Heart left ventricle (tissue), 16 donors: ENCODE results near the gene CHTF8. TPM values are rescaled to one million over a fixed set of nuclear protein-coding genes. Genes with fewer than 3 reads are reported as not detected.

ENCODE experiments used
- ATAC-seq, 4 donors: fragments of 200-7000 bp; cut with Tn5 transposase; one replicate each; pipeline ENCODE4 v1.9.1; 2020 to 2022; ENCODE audit warnings: moderate library complexity in 4 of 4, mild to moderate bottlenecking in 3 of 4, moderate number of reproducible peaks in 1 of 4
- DNase-seq, 5 donors: peaks; one replicate each; pipeline ENCODE4 v3.0.0-alpha.2; 2020
- H3K27ac ChIP-seq, 12 donors: fragments of 200-600 bp; sonication (generic) in 4 of 12; one replicate each; pipeline versions ENCODE4 v1.5.0 to v1.8.0; 2016 to 2022; ENCODE audit warnings: mild to moderate bottlenecking in 2 of 12
- H3K27me3 ChIP-seq, 9 donors: fragments of 200-600 bp; sonication (generic) in 2 of 9; one replicate each; pipeline versions ENCODE4 v1.5.1 to v1.8.0; 2016 to 2022; ENCODE audit warnings: mild to moderate bottlenecking in 3 of 9
- H3K36me3 ChIP-seq, 9 donors: fragments of 200-600 bp; sonication (generic) in 2 of 9; one replicate each; pipeline versions ENCODE4 v1.5.0 to v1.8.0; 2018 to 2022; ENCODE audit warnings: mild to moderate bottlenecking in 2 of 9
- H3K4me1 ChIP-seq, 12 donors: fragments of 200-600 bp; sonication (generic) in 4 of 12; one replicate each; pipeline versions ENCODE4 v1.5.0 to v1.8.0; 2016 to 2022; ENCODE audit warnings: mild to moderate bottlenecking in 3 of 12
- H3K4me3 ChIP-seq, 12 donors: fragments of 200-600 bp; sonication (generic) in 4 of 12; one replicate each; pipeline versions ENCODE4 v1.5.0 to v1.8.0; 2017 to 2022; ENCODE audit warnings: mild to moderate bottlenecking in 9 of 12, moderate library complexity in 4 of 12
- H3K9me3 ChIP-seq, 12 donors: fragments of 200-600 bp; sonication (generic) in 4 of 12; one replicate each; pipeline versions ENCODE4 v1.5.0 to v1.8.0; 2016 to 2022; ENCODE audit warnings: mild to moderate bottlenecking in 1 of 12
- CTCF ChIP-seq, 12 donors: fragments of 200-600 bp; sonication (generic) in 4 of 12; IDR thresholded peaks; one replicate each; pipeline versions ENCODE4 v1.5.0 to v1.8.0; 2018 to 2022; ENCODE audit warnings: antibody characterized with exemption in 12 of 12, mild to moderate bottlenecking in 5 of 12
- POLR2A ChIP-seq, 2 donors: fragments of 450-650 bp; IDR thresholded peaks; one replicate each; pipeline ENCODE4 v1.6.1; 2017; ENCODE audit warnings: antibody characterized with exemption in 2 of 2, mild to moderate bottlenecking in 2 of 2, moderate library complexity in 2 of 2
- WGBS, 4 donors: extraction: QIAGEN DNeasy Blood & Tissue Kit in 2 of 4; methylation state at CpG; one replicate each; pipeline versions ENCODE4 v1.1.5 to v1.1.7; 2013 to 2018; 5-methylcytosine and 5-hydroxymethylcytosine counted together
- intact Hi-C, 10 donors: fragments of 100-400 bp; cut with DNase I; formaldehyde crosslinking; loops; one replicate each; pipeline versions ENCODE4 v1.11.1 to v1.14.2; 2022
- polyA plus RNA-seq, 2 donors: library from polyadenylated mRNA; stranded (reverse); fragments of 200-250 nt; gene quantifications; one replicate each; pipeline ENCODE4 v1.2.3, GENCODE V29; 2013
- total RNA-seq, 9 donors: library from RNA; depleted of rRNA in 2 of 9; stranded (reverse); fragments of >200 nt in 2 of 9; fragmentation: NEBNext Ultra II Directional in 3 of 9; extraction: Animal tissue kit (Norgen Biotek cat#: 25700) in 3 of 9; gene quantifications; one replicate each; pipeline versions ENCODE4 v1.1.0 to v1.2.4, GENCODE V29; 2016 to 2023
- donor health status: ischemic (EF 13 %, LVEDD 7.1; RV severe dilation, severe dysfunction).
- donor health status: healthy with polysubstance abuse.
- donor health status: DM: no; HTN: yes; CAD: no.
- donor health status: DM: no; HTN: no; CAD: no.
- donor health status: ischemic (EF 25% LVEDD 6.9; RV normal size, moderate dysfunction).
- donor health status: ischemic (EF 25% LVEDD 5.7; RV mildly dilated, moderate dysfunction).
- donor health status: healthy.
- donor health status: DM: yes; HTN: yes; CAD: no.
- donor health status: ischemic (EF 35%, LVEDD 5.7; RV mildly dilated, moderate dysfunction).
- donor health status: nonischemic (EF 11% LVEDD 7.7; RV severe dilation, severe dysfunction).
- donor health status: DM: yes; HTN: yes; CAD: no.
- donor health status: PGD.
- donor health status: ischemic (EF 29% LVEDD 5.4; RV normal size, mild dysfunction).
- donor health status: nonischemic (EF 23%, LVEDD 6.1; RV moderate dilation, normal function).

CHTF8 gene
- total and polyA plus RNA-seq, 11 donors, result 18.7 to 79.7 (median 53.2) TPM

- intact Hi-C loops, result loop anchor here in 4 of 10 donors (5.0 to 10.0 kb wide), 4 partner anchors 135 to 585 kb away; partner anchors contain the start of gene ZFP90 (in 1 of the 4)
- peaks cover 0 to 72% (median 50%) of the 10 kb centered on the region in 9 donors for H3K36me3 ChIP-seq
- WGBS, 4 donors, result 95 to 100% (median 99%) methylated on average over 1 to 2 of the region's 2 CpGs
- DNase-seq (no peak), ATAC-seq (no peak)
- TF ChIP-seq POLR2A (IDR thresholded peaks at IDR 0.05) (no peak), CTCF (IDR thresholded peaks at IDR 0.05) (no peak)
- H3K4me1 ChIP-seq, result peaks cover 0 to 38% (median 19%) of the 10 kb centered on the region in 12 donors
- no peak overlapping the region for H3K27ac ChIP-seq
- no peaks in the 10 kb centered on the region for H3K9me3 ChIP-seq
- H3K4me3 ChIP-seq, result no peak overlapping the region
- no peaks in the 10 kb centered on the region for H3K27me3 ChIP-seq
These were observed 12.9 kb downstream of the CHTF8 start for GRCh38 chr16:69119536-69119935.

GRCh38 chr16:69118994-69119393 is 13.4 kb downstream of the CHTF8 start:
- Histone ChIP-seq H3K36me3 (peaks cover 0 to 73% (median 55%) of the 10 kb centered on the region in 9 donors), H3K9me3 (no peaks in the 10 kb centered on the region), H3K4me1 (peaks cover 0 to 38% (median 19%) of the 10 kb centered on the region in 12 donors), H3K27me3 (no peaks in the 10 kb centered on the region), H3K4me3 (no peak overlapping the region), H3K27ac (no peak overlapping the region)
- WGBS, 4 donors, result 83 to 89% (median 87%) methylated on average over 1 to 2 of the region's 2 CpGs
- DNase-seq (no peak), ATAC-seq (no peak)
- TF ChIP-seq CTCF (IDR thresholded peaks at IDR 0.05) (no peak), POLR2A (IDR thresholded peaks at IDR 0.05) (no peak)
- intact Hi-C loops, result loop anchor here in 4 of 10 donors (5.0 to 10.0 kb wide), 4 partner anchors 134 to 584 kb away; partner anchors contain the start of gene ZFP90 (in 1 of the 4)

GRCh38 chr16:69118468-69118867 is 13.9 kb downstream of the CHTF8 start:
- no peaks in the 10 kb centered on the region for H3K27me3 ChIP-seq
- intact Hi-C loops, result loop anchor here in 4 of 10 donors (5.0 to 10.0 kb wide), 4 partner anchors 134 to 584 kb away; partner anchors contain the start of gene ZFP90 (in 1 of the 4)
- no peaks in the 10 kb centered on the region for H3K9me3 ChIP-seq
- H3K4me1 ChIP-seq, result peaks cover 0 to 38% (median 19%) of the 10 kb centered on the region in 12 donors
- WGBS, 4 donors, result 89 to 98% (median 93%) methylated on average over 2 of the region's 2 CpGs
- H3K4me3 ChIP-seq, result no peak overlapping the region
- ATAC-seq (no peak), DNase-seq (no peak)
- peak overlapping the region in 1 of 12 donors; percentile 55 for H3K27ac ChIP-seq
- peaks cover 0 to 76% (median 58%) of the 10 kb centered on the region in 9 donors for H3K36me3 ChIP-seq
- TF ChIP-seq CTCF (IDR thresholded peaks at IDR 0.05), result no peak
- TF ChIP-seq POLR2A (IDR thresholded peaks at IDR 0.05), result no peak

- ATAC-seq, result peak in 1 of 4 donors; percentile 63
- no peak for DNase-seq
- Histone ChIP-seq H3K4me1 (peaks cover 0 to 48% (median 22%) of the 10 kb centered on the region in 12 donors), H3K4me3 (no peak overlapping the region), H3K27ac (peak overlapping the region in 6 of 12 donors; percentile 16 to 68 (median 46)), H3K9me3 (no peaks in the 10 kb centered on the region), H3K27me3 (no peaks in the 10 kb centered on the region), H3K36me3 (peaks cover 0 to 78% (median 58%) of the 10 kb centered on the region in 9 donors)
- intact Hi-C loops, result loop anchor here in 4 of 10 donors (5.0 to 10.0 kb wide), 4 partner anchors 132 to 582 kb away; partner anchors contain the start of gene ZFP90 (in 1 of the 4)
- WGBS, 4 donors, result 48 to 64% (median 58%) methylated on average over 4 to 6 of the region's 6 CpGs
- no peak for TF ChIP-seq POLR2A (IDR thresholded peaks at IDR 0.05)
- TF ChIP-seq CTCF (IDR thresholded peaks at IDR 0.05), result no peak
These were observed 15.5 kb downstream of the CHTF8 start for GRCh38 chr16:69116906-69117305.
